HEK293 (cell line): ENCODE results near the gene OBSCN.

Experiments
- BCL11A ChIP-seq: fragments of 450-650 bp; formaldehyde crosslinking; IDR thresholded peaks from 2 replicates; pipeline ENCODE4 v1.5.1; 2016; ENCODE audit warnings: low read depth, missing biosample characterization, missing genetic modification characterization
- BCL6B ChIP-seq: fragments of 450-650 bp; formaldehyde crosslinking; IDR thresholded peaks from 2 replicates; pipeline ENCODE4 v1.5.1; 2017; ENCODE audit warnings: missing biosample characterization, missing genetic modification characterization
- GFI1B ChIP-seq: fragments of 450-650 bp; formaldehyde crosslinking; IDR thresholded peaks from 2 replicates; pipeline ENCODE4 v1.5.1; 2016; ENCODE audit warnings: missing biosample characterization, missing genetic modification characterization
- GLI2 ChIP-seq: fragments of 450-650 bp; formaldehyde crosslinking; IDR thresholded peaks from 2 replicates; pipeline ENCODE4; 2017; ENCODE audit warnings: missing biosample characterization, missing genetic modification characterization, low read depth, borderline replicate concordance
- HOXA7 ChIP-seq: sonication (generic); formaldehyde crosslinking; IDR thresholded peaks from 2 replicates; pipeline ENCODE4 v1.8.1; 2022; ENCODE audit warnings: missing genetic modification reagents, borderline replicate concordance
- PATZ1 ChIP-seq: fragments of 450-650 bp; formaldehyde crosslinking; IDR thresholded peaks from 2 replicates; pipeline ENCODE4 v1.5.1; 2016; ENCODE audit warnings: missing biosample characterization, missing genetic modification characterization
- PRDM10 ChIP-seq: fragments of 450-650 bp; formaldehyde crosslinking; IDR thresholded peaks from 2 replicates; pipeline ENCODE4 v1.5.1; 2016; ENCODE audit warnings: missing biosample characterization, missing genetic modification characterization
- PRDM2 ChIP-seq: fragments of 450-650 bp; formaldehyde crosslinking; IDR thresholded peaks from 2 replicates; pipeline ENCODE4 v1.5.1; 2016; ENCODE audit warnings: missing biosample characterization, missing genetic modification characterization, borderline replicate concordance
- SALL2 ChIP-seq: fragments of 450-650 bp; formaldehyde crosslinking; IDR thresholded peaks from 2 replicates; pipeline ENCODE4 v1.5.0; 2017; ENCODE audit warnings: missing biosample characterization, mild to moderate bottlenecking, missing genetic modification characterization, borderline replicate concordance
- TCF7L2 ChIP-seq: IDR thresholded peaks from 2 replicates; pipeline ENCODE4 v1.6.1; 2011; ENCODE audit warnings: low read depth, mild to moderate bottlenecking, inconsistent platforms, low read length, moderate library complexity, borderline replicate concordance
- ZBTB44 ChIP-seq: fragments of 450-650 bp; IDR thresholded peaks from 2 replicates; pipeline ENCODE4 v1.5.1; 2018; ENCODE audit warnings: missing biosample characterization, mild to moderate bottlenecking, missing genetic modification characterization
- ZNF112 ChIP-seq: fragments of 450-650 bp; formaldehyde crosslinking; IDR thresholded peaks from 2 replicates; pipeline ENCODE4 v1.5.0; 2017; ENCODE audit warnings: missing biosample characterization, missing genetic modification characterization
- ZNF138 ChIP-seq: fragments of 450-650 bp; formaldehyde crosslinking; IDR thresholded peaks from 2 replicates; pipeline ENCODE4 v1.5.1; 2016; ENCODE audit warnings: missing biosample characterization, missing genetic modification characterization, borderline replicate concordance
- ZNF239 ChIP-seq: fragments of 450-650 bp; formaldehyde crosslinking; IDR thresholded peaks from 2 replicates; pipeline ENCODE4 v1.5.1; 2016; ENCODE audit warnings: missing biosample characterization, missing genetic modification characterization
- ZNF354C ChIP-seq: fragments of 450-650 bp; formaldehyde crosslinking; IDR thresholded peaks from 2 replicates; pipeline ENCODE4 v1.5.1; 2016; ENCODE audit warnings: missing biosample characterization, missing genetic modification characterization, low read depth, borderline replicate concordance
- ZNF366 ChIP-seq: fragments of 450-650 bp; formaldehyde crosslinking; conservative IDR thresholded peaks from 2 replicates; pipeline ENCODE4 v1.5.1; 2016; ENCODE audit warnings: missing biosample characterization, missing genetic modification characterization
- ZNF404 ChIP-seq: fragments of 450-650 bp; formaldehyde crosslinking; IDR thresholded peaks from 2 replicates; pipeline ENCODE4 v1.5.1; 2017; ENCODE audit warnings: missing biosample characterization, missing genetic modification characterization
- ZNF510 ChIP-seq: fragments of 450-650 bp; formaldehyde crosslinking; IDR thresholded peaks from 2 replicates; pipeline ENCODE4 v1.5.1; 2018; ENCODE audit warnings: mild to moderate bottlenecking, missing genetic modification characterization, missing biosample characterization; ENCODE audit not compliant: insufficient replicate concordance
- ZNF623 ChIP-seq: fragments of 450-650 bp; formaldehyde crosslinking; IDR thresholded peaks from 2 replicates; pipeline ENCODE4 v1.5.1; 2016; ENCODE audit warnings: missing biosample characterization, missing genetic modification characterization
- ZNF664 ChIP-seq: fragments of 450-650 bp; formaldehyde crosslinking; IDR thresholded peaks from 2 replicates; pipeline ENCODE4 v1.5.1; 2016; ENCODE audit warnings: missing biosample characterization, missing genetic modification characterization
- ZNF747 ChIP-seq: fragments of 450-650 bp; formaldehyde crosslinking; IDR thresholded peaks from 2 replicates; pipeline ENCODE4 v1.5.1; 2016; ENCODE audit warnings: missing biosample characterization, missing genetic modification characterization
- ZNF792 ChIP-seq: fragments of 450-650 bp; formaldehyde crosslinking; IDR thresholded peaks from 2 replicates; pipeline ENCODE4 v1.5.1; 2016; ENCODE audit warnings: missing biosample characterization, missing genetic modification characterization
- ZSCAN5A ChIP-seq: fragments of 450-650 bp; formaldehyde crosslinking; IDR thresholded peaks from 2 replicates; pipeline ENCODE4 v1.5.1; 2016; ENCODE audit warnings: missing biosample characterization, missing genetic modification characterization

OBSCN gene

GRCh38 chr1:228319352-228320088, 111.7 kb downstream of the OBSCN start (continued):
- TF ChIP-seq TCF7L2 = no peak
- TF ChIP-seq PATZ1 (tag by site-specific recombination) = no peak
- TF ChIP-seq ZNF664 = no peak
- no peak for TF ChIP-seq ZNF510 (tag by site-specific recombination)
- no peak for TF ChIP-seq HOXA7 (CRISPR knock-in tag)
- no peak for TF ChIP-seq ZNF138
- TF ChIP-seq GFI1B (tag by site-specific recombination) = no peak
- TF ChIP-seq BCL11A (tag by site-specific recombination) = no peak
- no peak for TF ChIP-seq ZNF404
- TF ChIP-seq ZNF747 (tag by site-specific recombination) = peak; percentile 59; the same call in 1 of the 2 replicates
- TF ChIP-seq ZNF239 (tag by site-specific recombination) = no peak
- no peak for TF ChIP-seq ZNF623 (tag by site-specific recombination)
- no peak for TF ChIP-seq BCL6B (tag by site-specific recombination)
- TF ChIP-seq ZSCAN5A = no peak
- TF ChIP-seq PRDM2 = no peak
- TF ChIP-seq ZNF354C (tag by site-specific recombination) = 0 out of 2 replicates have a peak, but pooled peaks have one; percentile 19
- TF ChIP-seq ZNF366 = peak; percentile 99
- no peak for TF ChIP-seq SALL2
- TF ChIP-seq ZNF112 (tag by site-specific recombination) = 0 out of 2 replicates have a peak, but pooled peaks have one; percentile 25
- TF ChIP-seq ZNF792 = no peak
- no peak for TF ChIP-seq PRDM10
- no peak for TF ChIP-seq ZBTB44
- no peak for TF ChIP-seq GLI2 (tag by site-specific recombination)
